ENCODE measurements around the gene AIMP2. TPM values are rescaled to one million over a fixed set of nuclear protein-coding genes. Genes with fewer than 3 reads are reported as not detected.
"Not testable (repeated sequence)": the region's sequence is repeated elsewhere in the genome, so short reads cannot be mapped to it uniquely, and the experiment has no call there.

AIMP2 gene
- total RNA-seq, 4 donors from 2014 or later: 28.7 to 36.9 (median 34.7) TPM

- 91 to 92% methylated on average over 10 of the region's 10 CpGs for WGBS, 2 donors
- Histone ChIP-seq H3K4me1 (no peaks in the 10 kb centered on the region), H3K27me3 (no peaks in the 10 kb centered on the region), H3K36me3 (peaks cover 0 to 97% (median 35%) of the 10 kb centered on the region in 3 donors), H3K9me3 (no peaks in the 10 kb centered on the region), H3K4me3 (no peak overlapping the region), H3K27ac (no peak overlapping the region)
- TF ChIP-seq EP300 (IDR thresholded peaks at IDR 0.05): no peak
- TF ChIP-seq CTCF (IDR thresholded peaks at IDR 0.05): no peak
- TF ChIP-seq POLR2A (IDR thresholded peaks at IDR 0.05): no peak
- DNase-seq (ENCODE audit: low spot score in 2 of 2): no peak
Observed at GRCh38 chr7:6035165-6035564, 26.1 kb downstream of the AIMP2 start.

GRCh38 chr7:6035686-6036085, 26.6 kb downstream of the AIMP2 start:
- Histone ChIP-seq H3K9me3 (no peaks in the 10 kb centered on the region), H3K27ac (no peak overlapping the region), H3K4me3 (no peak overlapping the region), H3K36me3 (peaks cover 0 to 97% (median 38%) of the 10 kb centered on the region in 3 donors), H3K27me3 (no peaks in the 10 kb centered on the region), H3K4me1 (no peaks in the 10 kb centered on the region)
- 87 to 90% methylated on average over 13 of the region's 13 CpGs for WGBS, 2 donors
- TF ChIP-seq POLR2A (IDR thresholded peaks at IDR 0.05): no peak
- no peak for TF ChIP-seq CTCF (IDR thresholded peaks at IDR 0.05)
- no peak for TF ChIP-seq EP300 (IDR thresholded peaks at IDR 0.05)
- DNase-seq (ENCODE audit: low spot score in 2 of 2): no peak

- no peak for TF ChIP-seq EP300 (IDR thresholded peaks at IDR 0.05)
- no peak for TF ChIP-seq POLR2A (IDR thresholded peaks at IDR 0.05)
- TF ChIP-seq CTCF (IDR thresholded peaks at IDR 0.05): no peak
- no peaks in the 10 kb centered on the region for H3K27me3 ChIP-seq
- 70 to 75% methylated on average over 4 of the region's 4 CpGs for WGBS, 2 donors
- H3K4me3 ChIP-seq: no peak overlapping the region
- H3K36me3 ChIP-seq: peaks cover 0 to 93% (median 26%) of the 10 kb centered on the region in 3 donors
- H3K27ac ChIP-seq: no peak overlapping the region
- no peak for DNase-seq (ENCODE audit: low spot score in 2 of 2)
- H3K4me1 ChIP-seq: no peaks in the 10 kb centered on the region
- H3K9me3 ChIP-seq: no peaks in the 10 kb centered on the region
Observed at GRCh38 chr7:6049780-6050179, 40.7 kb downstream of the AIMP2 start.

- H3K4me1 ChIP-seq; H3K4me3 ChIP-seq; H3K9me3 ChIP-seq; DNase-seq (ENCODE audit: low spot score in 2 of 2); H3K27me3 ChIP-seq; H3K27ac ChIP-seq: not testable (repeated sequence)
- 93 to 95% methylated on average over 9 of the region's 9 CpGs for WGBS, 2 donors
- peaks cover 0 to 83% (median 20%) of the 10 kb centered on the region in 3 donors for H3K36me3 ChIP-seq
Observed at GRCh38 chr7:6051185-6051584, 42.1 kb downstream of the AIMP2 start.

GRCh38 chr7:6056616-6057015, 47.5 kb downstream of the AIMP2 start:
- no peak for DNase-seq (ENCODE audit: low spot score in 2 of 2)
- no peak overlapping the region for H3K27ac ChIP-seq
- peaks cover 0 to 32% (median 3%) of the 10 kb centered on the region in 3 donors for H3K36me3 ChIP-seq
- H3K4me1 ChIP-seq: peaks cover 0 to 27% (median 11%) of the 10 kb centered on the region in 4 donors
- no peak for TF ChIP-seq EP300 (IDR thresholded peaks at IDR 0.05)
- no peaks in the 10 kb centered on the region for H3K27me3 ChIP-seq
- H3K4me3 ChIP-seq: no peak overlapping the region
- H3K9me3 ChIP-seq: no peaks in the 10 kb centered on the region
- 41 to 43% methylated on average over 1 of the region's 1 CpG for WGBS, 2 donors

GRCh38 chr7:6057316-6058129, 48.5 kb downstream of the AIMP2 start:
- Histone ChIP-seq H3K4me1 (peaks cover 0 to 27% (median 11%) of the 10 kb centered on the region in 4 donors), H3K4me3 (peak overlapping the region in 2 of 4 donors; percentile 90 to 95), H3K9me3 (no peaks in the 10 kb centered on the region), H3K27ac (peak overlapping the region in 1 of 4 donors; percentile 84), H3K27me3 (no peaks in the 10 kb centered on the region), H3K36me3 (peaks cover 0 to 26% (median 3%) of the 10 kb centered on the region in 3 donors)
- 55% methylated on average over 14 of the region's 14 CpGs for WGBS, 2 donors
- TF ChIP-seq POLR2A (IDR thresholded peaks at IDR 0.05) (no peak), CTCF (IDR thresholded peaks at IDR 0.05) (no peak), EP300 (IDR thresholded peaks at IDR 0.05) (no peak)
- no peak for DNase-seq (ENCODE audit: low spot score in 2 of 2)

- H3K27me3 ChIP-seq; H3K36me3 ChIP-seq; DNase-seq (ENCODE audit: low spot score in 2 of 2); H3K9me3 ChIP-seq; H3K4me3 ChIP-seq; H3K27ac ChIP-seq: not testable (repeated sequence)
- H3K4me1 ChIP-seq: peaks cover 0 to 27% (median 11%) of the 10 kb centered on the region in 4 donors
- WGBS, 2 donors: 86 to 96% methylated on average over 11 of the region's 11 CpGs
Observed at GRCh38 chr7:6059941-6060340, 50.9 kb downstream of the AIMP2 start.
